ENCODE results near the gene CCDC12. TPM values are rescaled to one million over a fixed set of nuclear protein-coding genes. Genes with fewer than 3 reads are reported as not detected.

CCDC12 gene
- polyA plus RNA-seq, 1 donor = 57.3 TPM

DNA sequence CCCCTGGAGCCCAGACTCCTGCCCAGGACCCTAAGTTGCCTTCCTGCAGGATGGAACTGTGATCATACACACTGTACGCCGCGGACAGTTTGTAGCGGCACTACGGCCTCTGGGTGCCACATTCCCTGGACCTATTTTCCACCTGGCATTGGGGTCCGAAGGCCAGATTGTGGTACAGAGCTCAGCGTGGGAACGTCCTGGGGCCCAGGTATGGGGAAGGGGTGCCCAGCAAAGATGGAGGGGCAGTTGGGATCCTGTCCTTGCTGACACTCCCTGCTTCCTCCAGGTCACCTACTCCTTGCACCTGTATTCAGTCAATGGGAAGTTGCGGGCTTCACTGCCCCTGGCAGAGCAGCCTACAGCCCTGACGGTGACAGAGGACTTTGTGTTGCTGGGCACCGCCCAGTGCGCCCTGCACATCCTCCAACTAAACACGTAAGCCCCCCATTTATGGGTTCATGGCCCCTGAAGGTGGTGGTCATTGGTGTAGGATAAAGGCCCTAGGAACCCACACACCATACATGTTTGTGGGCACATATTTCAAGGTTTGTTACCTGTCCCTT, 31.8 kb upstream of the CCDC12 start:
- H3K9me3 ChIP-seq (ENCODE audit: control insufficient read depth, low read depth, low read length) = no peaks in the 10 kb centered on the region
- H3K36me3 ChIP-seq (ENCODE audit: control insufficient read depth, insufficient read depth, low read length) = peaks cover 42% of the 10 kb centered on the region
- no peak overlapping the region for H3K27ac ChIP-seq (ENCODE audit: low read length)
- WGBS (ENCODE audit: insufficient coverage, low lambda C conversion rate) = no CpG with 5 or more reads among the region's 13 CpGs
- peaks cover 9% of the 10 kb centered on the region for H3K4me1 ChIP-seq (ENCODE audit: control insufficient read depth, insufficient read depth, low read length)
- DNase-seq = no peak
- H3K4me3 ChIP-seq (ENCODE audit: low read length) = no peak overlapping the region
- H3K27me3 ChIP-seq (ENCODE audit: control insufficient read depth, insufficient read depth, low read length) = no peaks in the 10 kb centered on the region

DNA sequence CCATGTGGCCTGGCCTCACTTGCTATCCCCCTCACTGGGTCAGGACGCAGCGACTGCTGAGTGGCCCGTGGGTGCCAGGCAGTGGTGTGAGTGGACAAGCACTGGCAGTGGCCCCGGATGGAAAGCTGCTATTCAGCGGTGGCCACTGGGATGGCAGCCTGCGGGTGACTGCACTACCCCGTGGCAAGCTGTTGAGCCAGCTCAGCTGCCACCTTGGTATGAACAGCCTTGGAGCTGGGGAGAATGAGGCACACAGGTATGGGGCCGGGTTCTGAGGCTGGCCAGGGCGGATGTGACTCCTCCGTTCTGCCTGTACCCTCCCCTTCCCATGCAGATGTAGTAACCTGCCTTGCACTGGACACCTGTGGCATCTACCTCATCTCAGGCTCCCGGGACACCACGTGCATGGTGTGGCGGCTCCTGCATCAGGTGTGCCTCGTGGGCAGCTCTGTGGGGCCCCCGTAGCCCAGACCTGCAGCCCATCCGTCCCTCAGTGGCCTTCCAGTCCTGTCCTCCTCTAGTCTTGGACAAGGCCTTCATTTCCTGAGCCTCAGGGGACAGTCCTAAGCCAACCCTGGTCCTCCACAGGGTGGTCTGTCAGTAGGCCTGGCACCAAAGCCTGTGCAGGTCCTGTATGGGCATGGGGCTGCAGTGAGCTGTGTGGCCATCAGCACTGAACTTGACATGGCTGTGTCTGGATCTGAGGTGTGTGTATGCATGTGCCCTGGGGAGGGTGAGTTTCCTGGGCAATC, 31.1 kb upstream of the CCDC12 start:
- WGBS (ENCODE audit: insufficient coverage, low lambda C conversion rate) = no CpG with 5 or more reads among the region's 16 CpGs
- DNase-seq = no peak
- H3K36me3 ChIP-seq (ENCODE audit: control insufficient read depth, insufficient read depth, low read length) = peaks cover 45% of the 10 kb centered on the region
- no peak overlapping the region for H3K4me3 ChIP-seq (ENCODE audit: low read length)
- H3K9me3 ChIP-seq (ENCODE audit: control insufficient read depth, low read depth, low read length) = no peaks in the 10 kb centered on the region
- peaks cover 9% of the 10 kb centered on the region for H3K4me1 ChIP-seq (ENCODE audit: control insufficient read depth, insufficient read depth, low read length)
- no peaks in the 10 kb centered on the region for H3K27me3 ChIP-seq (ENCODE audit: control insufficient read depth, insufficient read depth, low read length)
- no peak overlapping the region for H3K27ac ChIP-seq (ENCODE audit: low read length)

DNA sequence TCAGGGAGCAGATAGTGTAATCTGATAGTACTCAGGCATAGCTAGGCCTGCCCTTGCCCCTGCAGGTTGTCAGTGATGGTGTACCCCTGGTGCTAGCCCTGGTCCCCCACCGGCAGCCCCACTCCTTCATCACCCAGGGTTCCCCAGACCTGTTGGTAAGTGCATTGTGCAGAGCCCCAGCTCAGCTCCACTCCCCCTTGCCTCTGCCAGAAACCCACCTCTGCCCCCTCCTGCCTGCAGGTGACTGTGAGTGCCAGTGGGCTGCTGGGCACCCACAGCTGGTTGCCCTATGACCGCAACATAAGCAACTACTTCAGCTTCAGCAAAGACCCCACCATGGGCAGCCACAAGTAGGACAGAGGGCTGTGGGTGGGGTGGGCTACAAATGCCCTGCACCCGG, 30.5 kb upstream of the CCDC12 start:
- no CpG with 5 or more reads among the region's 3 CpGs for WGBS (ENCODE audit: insufficient coverage, low lambda C conversion rate)

DNA sequence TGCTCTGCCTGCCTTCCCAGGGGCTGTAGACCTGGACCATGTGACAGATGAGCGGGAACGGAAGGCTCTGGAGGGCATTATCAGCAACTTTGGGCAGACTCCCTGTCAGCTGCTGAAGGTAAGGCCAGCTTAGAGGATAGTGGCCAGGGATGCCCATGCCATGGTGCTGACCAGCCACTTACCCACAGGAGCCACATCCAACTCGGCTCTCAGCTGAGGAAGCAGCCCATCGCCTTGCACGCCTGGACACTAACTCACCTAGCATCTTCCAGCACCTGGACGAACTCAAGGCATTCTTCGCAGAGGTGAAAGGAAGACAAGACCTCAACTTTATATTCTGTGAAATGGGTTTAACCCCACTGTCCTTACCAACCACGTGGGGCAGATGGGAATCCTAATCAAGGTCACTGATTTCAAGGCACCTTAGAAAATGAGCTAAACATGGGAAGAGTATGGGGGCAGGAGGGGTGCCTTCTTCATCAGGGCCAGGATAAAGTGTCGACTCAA, 29.7 kb upstream of the CCDC12 start:
- Histone ChIP-seq H3K27ac (ENCODE audit: low read length) (no peak overlapping the region), H3K9me3 (ENCODE audit: control insufficient read depth, low read depth, low read length) (no peaks in the 10 kb centered on the region), H3K4me1 (ENCODE audit: control insufficient read depth, insufficient read depth, low read length) (peaks cover 9% of the 10 kb centered on the region), H3K27me3 (ENCODE audit: control insufficient read depth, insufficient read depth, low read length) (no peaks in the 10 kb centered on the region), H3K36me3 (ENCODE audit: control insufficient read depth, insufficient read depth, low read length) (peaks cover 57% of the 10 kb centered on the region), H3K4me3 (ENCODE audit: low read length) (no peak overlapping the region)
- DNase-seq = no peak
- WGBS (ENCODE audit: insufficient coverage, low lambda C conversion rate) = no CpG with 5 or more reads among the region's 9 CpGs

More for the DNA sequence above, 30.5 kb upstream of the CCDC12 start:
- no peak overlapping the region for H3K27ac ChIP-seq (ENCODE audit: low read length)
- H3K4me3 ChIP-seq (ENCODE audit: low read length) = no peak overlapping the region
- DNase-seq = no peak
- H3K9me3 ChIP-seq (ENCODE audit: control insufficient read depth, low read depth, low read length) = no peaks in the 10 kb centered on the region
- H3K36me3 ChIP-seq (ENCODE audit: control insufficient read depth, insufficient read depth, low read length) = peaks cover 51% of the 10 kb centered on the region
- peaks cover 9% of the 10 kb centered on the region for H3K4me1 ChIP-seq (ENCODE audit: control insufficient read depth, insufficient read depth, low read length)
- no peaks in the 10 kb centered on the region for H3K27me3 ChIP-seq (ENCODE audit: control insufficient read depth, insufficient read depth, low read length)

DNA sequence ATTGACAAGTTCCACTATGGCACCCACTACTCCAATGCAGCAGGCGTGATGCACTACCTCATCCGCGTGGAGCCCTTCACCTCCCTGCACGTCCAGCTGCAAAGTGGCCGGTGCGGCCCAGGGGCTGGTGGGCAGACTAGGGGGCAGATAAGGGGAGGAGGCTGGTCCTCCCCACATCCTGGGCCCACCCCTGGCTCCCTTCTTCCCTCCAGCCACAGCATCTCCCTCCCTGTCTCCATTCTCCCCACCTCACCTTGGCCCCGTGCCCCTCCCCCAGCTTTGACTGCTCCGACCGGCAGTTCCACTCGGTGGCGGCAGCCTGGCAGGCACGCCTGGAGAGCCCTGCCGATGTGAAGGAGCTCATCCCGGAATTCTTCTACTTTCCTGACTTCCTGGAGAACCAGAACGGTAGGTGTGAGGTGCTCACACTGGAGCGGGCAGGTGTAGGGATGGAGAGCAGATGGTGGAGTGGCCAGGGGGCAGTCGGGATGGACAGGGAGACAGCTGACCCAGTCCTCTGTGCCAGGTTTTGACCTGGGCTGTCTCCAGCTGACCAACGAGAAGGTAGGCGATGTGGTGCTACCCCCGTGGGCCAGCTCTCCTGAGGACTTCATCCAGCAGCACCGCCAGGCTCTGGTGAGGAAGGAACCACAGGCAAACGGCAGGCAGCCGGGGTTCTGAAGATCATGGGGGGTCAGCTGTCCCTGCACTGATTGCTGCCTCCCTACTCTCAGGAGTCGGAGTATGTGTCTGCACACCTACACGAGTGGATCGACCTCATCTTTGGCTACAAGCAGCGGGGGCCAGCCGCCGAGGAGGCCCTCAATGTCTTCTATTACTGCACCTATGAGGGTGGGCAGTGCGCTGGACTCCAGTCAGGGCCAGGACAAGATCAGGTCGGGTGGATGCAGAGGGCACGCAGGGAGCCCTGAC, 28.9 kb upstream of the CCDC12 start:
- H3K9me3 ChIP-seq (ENCODE audit: control insufficient read depth, low read depth, low read length) = no peaks in the 10 kb centered on the region
- no CpG with 5 or more reads among the region's 32 CpGs for WGBS (ENCODE audit: insufficient coverage, low lambda C conversion rate)
- no peaks in the 10 kb centered on the region for H3K27me3 ChIP-seq (ENCODE audit: control insufficient read depth, insufficient read depth, low read length)
- peaks cover 9% of the 10 kb centered on the region for H3K4me1 ChIP-seq (ENCODE audit: control insufficient read depth, insufficient read depth, low read length)
- H3K36me3 ChIP-seq (ENCODE audit: control insufficient read depth, insufficient read depth, low read length) = peaks cover 64% of the 10 kb centered on the region
- H3K4me3 ChIP-seq (ENCODE audit: low read length) = no peak overlapping the region
- no peak overlapping the region for H3K27ac ChIP-seq (ENCODE audit: low read length)
- no peak for DNase-seq

DNA sequence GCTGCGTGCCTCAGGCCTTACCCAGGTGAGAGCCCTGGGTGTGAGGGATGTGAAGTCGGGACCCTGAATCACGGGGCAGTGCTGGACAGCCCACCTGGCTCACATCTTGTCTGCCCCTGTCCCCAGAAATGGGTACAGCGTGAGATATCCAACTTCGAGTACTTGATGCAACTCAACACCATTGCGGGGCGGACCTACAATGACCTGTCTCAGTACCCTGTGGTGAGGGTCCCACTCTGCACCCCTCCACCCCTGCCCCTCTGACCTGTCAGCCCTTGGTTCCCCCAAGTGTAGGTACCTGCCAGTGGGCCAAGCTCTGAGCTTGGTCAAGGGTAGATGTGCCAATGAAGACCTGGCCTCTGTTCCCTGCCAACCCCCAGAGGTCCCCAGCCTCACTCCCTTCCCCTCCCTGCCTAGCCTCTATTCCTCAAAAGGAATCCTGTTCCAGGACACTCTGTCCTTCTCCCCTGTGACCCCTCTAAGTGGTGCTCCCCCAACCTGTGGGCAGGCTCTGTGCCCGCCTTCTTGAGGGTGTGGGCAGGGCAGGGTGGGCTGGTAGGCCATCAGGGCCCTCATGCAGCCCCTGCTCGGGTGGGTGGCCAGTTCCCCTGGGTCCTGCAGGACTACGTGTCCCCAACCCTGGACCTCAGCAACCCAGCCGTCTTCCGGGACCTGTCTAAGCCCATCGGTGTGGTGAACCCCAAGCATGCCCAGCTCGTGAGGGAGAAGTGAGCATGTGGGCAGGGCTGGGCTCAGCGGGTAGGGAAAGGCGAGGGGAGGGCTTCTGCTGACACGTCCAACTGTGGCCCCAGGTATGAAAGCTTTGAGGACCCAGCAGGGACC, 28.0 kb upstream of the CCDC12 start:
- Histone ChIP-seq H3K4me3 (ENCODE audit: low read length) (no peak overlapping the region), H3K36me3 (ENCODE audit: control insufficient read depth, insufficient read depth, low read length) (peaks cover 73% of the 10 kb centered on the region), H3K4me1 (ENCODE audit: control insufficient read depth, insufficient read depth, low read length) (peaks cover 6% of the 10 kb centered on the region), H3K27me3 (ENCODE audit: control insufficient read depth, insufficient read depth, low read length) (no peaks in the 10 kb centered on the region), H3K9me3 (ENCODE audit: control insufficient read depth, low read depth, low read length) (no peaks in the 10 kb centered on the region), H3K27ac (ENCODE audit: low read length) (no peak overlapping the region)
- no CpG with 5 or more reads among the region's 17 CpGs for WGBS (ENCODE audit: insufficient coverage, low lambda C conversion rate)
- DNase-seq = no peak

DNA sequence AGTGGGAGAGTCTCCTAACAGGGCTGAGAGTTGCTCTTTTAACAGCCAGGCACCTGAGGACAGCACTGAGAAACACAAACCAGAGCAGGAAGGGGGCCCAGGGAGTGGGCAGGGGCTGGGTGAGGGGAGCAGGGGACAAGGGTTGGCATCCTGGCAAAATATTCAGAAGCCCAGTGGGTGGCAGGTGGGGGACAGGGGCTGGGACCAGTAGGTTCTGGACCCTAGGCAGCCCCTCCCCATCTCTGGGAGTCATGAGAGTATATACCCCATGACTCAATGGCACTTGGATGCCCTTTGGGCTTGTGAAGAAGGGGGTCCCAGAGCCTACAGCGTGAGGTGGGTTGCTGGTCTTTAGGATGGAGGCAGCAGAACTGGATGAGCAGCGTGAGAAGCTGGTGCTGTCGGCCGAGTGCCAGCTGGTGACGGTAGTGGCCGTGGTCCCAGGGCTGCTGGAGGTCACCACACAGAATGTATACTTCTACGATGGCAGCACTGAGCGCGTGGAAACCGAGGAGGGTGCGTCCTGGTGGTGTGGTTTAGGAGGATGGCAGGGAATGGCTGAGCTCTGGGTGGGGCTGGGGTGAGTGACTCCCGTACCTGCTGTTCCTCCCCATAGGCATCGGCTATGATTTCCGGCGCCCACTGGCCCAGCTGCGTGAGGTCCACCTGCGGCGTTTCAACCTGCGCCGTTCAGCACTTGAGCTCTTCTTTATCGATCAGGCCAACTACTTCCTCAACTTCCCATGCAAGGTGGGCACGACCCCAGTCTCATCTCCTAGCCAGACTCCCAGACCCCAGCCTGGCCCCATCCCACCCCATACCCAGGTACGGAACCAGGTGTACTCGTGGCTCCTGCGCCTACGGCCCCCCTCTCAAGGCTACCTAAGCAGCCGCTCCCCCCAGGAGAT, 27.2 kb upstream of the CCDC12 start:
- H3K4me1 ChIP-seq (ENCODE audit: control insufficient read depth, insufficient read depth, low read length) = peaks cover 12% of the 10 kb centered on the region
- no peaks in the 10 kb centered on the region for H3K9me3 ChIP-seq (ENCODE audit: control insufficient read depth, low read depth, low read length)
- peaks cover 82% of the 10 kb centered on the region for H3K36me3 ChIP-seq (ENCODE audit: control insufficient read depth, insufficient read depth, low read length)
- no peak overlapping the region for H3K4me3 ChIP-seq (ENCODE audit: low read length)
- no peak for DNase-seq
- no peak overlapping the region for H3K27ac ChIP-seq (ENCODE audit: low read length)
- WGBS (ENCODE audit: insufficient coverage, low lambda C conversion rate) = 100% methylated on average over 1 of the region's 27 CpGs
- H3K27me3 ChIP-seq (ENCODE audit: control insufficient read depth, insufficient read depth, low read length) = no peaks in the 10 kb centered on the region

DNA sequence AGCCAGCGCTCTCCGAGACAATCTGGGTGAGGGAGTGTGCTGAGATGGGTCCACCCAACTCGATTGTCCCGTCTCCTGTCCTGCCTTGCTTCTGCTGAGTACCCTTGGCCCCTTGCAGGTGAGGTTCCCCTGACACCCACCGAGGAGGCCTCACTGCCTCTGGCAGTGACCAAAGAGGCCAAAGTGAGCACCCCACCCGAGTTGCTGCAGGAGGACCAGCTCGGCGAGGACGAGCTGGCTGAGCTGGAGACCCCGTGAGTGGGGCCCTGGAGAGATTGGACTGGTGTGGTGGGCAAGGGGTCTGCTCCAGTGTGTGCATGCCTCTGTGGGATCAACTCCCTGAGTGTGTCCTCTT, 26.5 kb upstream of the CCDC12 start:
- WGBS (ENCODE audit: insufficient coverage, low lambda C conversion rate) = no CpG with 5 or more reads among the region's 10 CpGs
- no peak overlapping the region for H3K27ac ChIP-seq (ENCODE audit: low read length)
- no peak for DNase-seq
- H3K27me3 ChIP-seq (ENCODE audit: control insufficient read depth, insufficient read depth, low read length) = no peaks in the 10 kb centered on the region
- H3K4me3 ChIP-seq (ENCODE audit: low read length) = no peak overlapping the region
- H3K36me3 ChIP-seq (ENCODE audit: control insufficient read depth, insufficient read depth, low read length) = peaks cover 77% of the 10 kb centered on the region
- H3K9me3 ChIP-seq (ENCODE audit: control insufficient read depth, low read depth, low read length) = no peaks in the 10 kb centered on the region
- peaks cover 13% of the 10 kb centered on the region for H3K4me1 ChIP-seq (ENCODE audit: control insufficient read depth, insufficient read depth, low read length)
